ENCODE data around the gene MIX23. TPM values are rescaled to one million over a fixed set of nuclear protein-coding genes. Genes with fewer than 3 reads are reported as not detected.

Gene MIX23
- total RNA-seq, 1 experiment from 2014 or later = 75.3 TPM

DNA sequence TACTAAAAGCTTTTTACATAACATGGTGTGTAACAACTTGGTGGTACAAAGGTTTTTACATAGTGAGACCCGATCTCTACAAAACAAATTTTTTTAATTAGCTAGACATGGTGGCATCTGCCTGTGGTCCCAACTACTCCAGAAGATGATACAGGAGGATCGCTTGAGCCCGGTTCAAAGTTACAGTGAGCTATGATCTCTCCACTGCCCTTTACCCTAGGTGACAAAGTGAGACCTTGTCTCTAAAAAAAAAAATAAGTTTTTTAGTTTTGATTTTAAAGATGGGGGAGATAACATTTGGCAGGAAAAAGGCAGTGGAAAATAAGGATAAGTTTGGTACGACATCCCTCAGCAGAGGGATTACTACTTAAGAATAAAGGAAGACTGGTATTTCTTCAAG is 6.9 kb upstream of the MIX23 start:
- DNase-seq (ENCODE audit: low spot score) = no peak
- no peak overlapping the region for H3K4me3 ChIP-seq (ENCODE audit: low read depth, low read length, poor library complexity, severe bottlenecking)
- no peaks in the 10 kb centered on the region for H3K27me3 ChIP-seq (replicated peaks; ENCODE audit: insufficient read depth, low read depth, low read length, poor library complexity)
- H3K4me1 ChIP-seq (ENCODE audit: insufficient read depth, low read length, poor library complexity, severe bottlenecking) = peaks cover 26% of the 10 kb centered on the region
- ChIA-PET POLR2A (ENCODE audit: low non-redundant PET) (interaction anchor here (0.8 kb wide), 1 partner anchor 123 kb away, joined by 4 read pairs; no protein-coding TSS in a partner anchor), CTCF (interaction anchor here (0.7 kb wide), 1 partner anchor 83 kb away, joined by 3 read pairs; no protein-coding TSS in a partner anchor)
- TF ChIP-seq EZH2 (IDR thresholded peaks at IDR 0.05; ENCODE audit: borderline replicate concordance, low read depth, low read length, poor library complexity, severe bottlenecking) = no peak
- TF ChIP-seq, protein P1, sequence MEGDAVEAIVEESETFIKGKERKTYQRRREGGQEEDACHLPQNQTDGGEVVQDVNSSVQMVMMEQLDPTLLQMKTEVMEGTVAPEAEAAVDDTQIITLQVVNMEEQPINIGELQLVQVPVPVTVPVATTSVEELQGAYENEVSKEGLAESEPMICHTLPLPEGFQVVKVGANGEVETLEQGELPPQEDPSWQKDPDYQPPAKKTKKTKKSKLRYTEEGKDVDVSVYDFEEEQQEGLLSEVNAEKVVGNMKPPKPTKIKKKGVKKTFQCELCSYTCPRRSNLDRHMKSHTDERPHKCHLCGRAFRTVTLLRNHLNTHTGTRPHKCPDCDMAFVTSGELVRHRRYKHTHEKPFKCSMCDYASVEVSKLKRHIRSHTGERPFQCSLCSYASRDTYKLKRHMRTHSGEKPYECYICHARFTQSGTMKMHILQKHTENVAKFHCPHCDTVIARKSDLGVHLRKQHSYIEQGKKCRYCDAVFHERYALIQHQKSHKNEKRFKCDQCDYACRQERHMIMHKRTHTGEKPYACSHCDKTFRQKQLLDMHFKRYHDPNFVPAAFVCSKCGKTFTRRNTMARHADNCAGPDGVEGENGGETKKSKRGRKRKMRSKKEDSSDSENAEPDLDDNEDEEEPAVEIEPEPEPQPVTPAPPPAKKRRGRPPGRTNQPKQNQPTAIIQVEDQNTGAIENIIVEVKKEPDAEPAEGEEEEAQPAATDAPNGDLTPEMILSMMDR (conservative IDR thresholded peaks at IDR 0.05; ENCODE audit: low read depth, low read length) = no peak
- no peak overlapping the region for H3K27ac ChIP-seq (ENCODE audit: low read depth, low read length, poor library complexity, severe bottlenecking)
- no peaks in the 10 kb centered on the region for H3K9me3 ChIP-seq (ENCODE audit: low read depth, low read length, poor library complexity, severe bottlenecking)
- BruUV-seq (replicated peaks) = no TSS peak
- H3K36me3 ChIP-seq (ENCODE audit: insufficient read depth, low read length, poor library complexity, severe bottlenecking) = no peaks in the 10 kb centered on the region
- intact Hi-C loops (cut with micrococcal nuclease; ENCODE audit: unreplicated experiment) = loop anchor here (10.0 kb wide), 1 partner anchor 875 kb away; no protein-coding TSS in a partner anchor

DNA sequence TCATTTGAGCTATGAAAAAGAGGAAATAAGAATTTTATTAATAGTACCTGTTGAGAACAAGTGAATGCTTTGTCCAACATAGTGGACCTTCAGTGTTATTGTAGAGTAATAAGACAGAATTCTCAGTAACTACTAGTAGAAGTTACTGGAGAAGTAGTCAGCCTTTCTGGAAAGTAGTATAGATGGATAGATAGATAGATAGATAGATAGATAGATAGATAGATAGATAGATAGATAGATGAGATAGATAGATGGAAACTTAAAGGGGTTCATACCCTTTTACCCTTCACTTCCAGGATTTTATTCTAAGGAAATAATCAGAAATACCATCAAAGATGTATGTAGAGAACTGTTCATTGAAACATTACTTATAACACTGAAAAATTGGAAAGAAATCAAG is 6.2 kb upstream of the MIX23 start:
- H3K9me3 ChIP-seq (ENCODE audit: low read depth, low read length, poor library complexity, severe bottlenecking) = no peaks in the 10 kb centered on the region
- no peaks in the 10 kb centered on the region for H3K27me3 ChIP-seq (replicated peaks; ENCODE audit: insufficient read depth, low read depth, low read length, poor library complexity)
- no peak for DNase-seq (ENCODE audit: low spot score)
- CTCF ChIA-PET = interaction anchor here (0.7 kb wide), 1 partner anchor 83 kb away, joined by 3 read pairs; no protein-coding TSS in a partner anchor
- H3K27ac ChIP-seq (ENCODE audit: low read depth, low read length, poor library complexity, severe bottlenecking) = no peak overlapping the region
- TF ChIP-seq EZH2 (IDR thresholded peaks at IDR 0.05; ENCODE audit: borderline replicate concordance, low read depth, low read length, poor library complexity, severe bottlenecking) = no peak
- TF ChIP-seq, protein P1 (conservative IDR thresholded peaks at IDR 0.05; ENCODE audit: low read depth, low read length) = no peak
- H3K4me1 ChIP-seq (ENCODE audit: insufficient read depth, low read length, poor library complexity, severe bottlenecking) = peaks cover 19% of the 10 kb centered on the region
- H3K36me3 ChIP-seq (ENCODE audit: insufficient read depth, low read length, poor library complexity, severe bottlenecking) = no peaks in the 10 kb centered on the region
- BruUV-seq (replicated peaks) = no TSS peak
- intact Hi-C loops (cut with micrococcal nuclease; ENCODE audit: unreplicated experiment) = no loop called here
- POLR2A ChIA-PET (ENCODE audit: low non-redundant PET) = interaction anchor here (0.8 kb wide), 1 partner anchor 124 kb away, joined by 4 read pairs; no protein-coding TSS in a partner anchor
- H3K4me3 ChIP-seq (ENCODE audit: low read depth, low read length, poor library complexity, severe bottlenecking) = no peak overlapping the region

DNA sequence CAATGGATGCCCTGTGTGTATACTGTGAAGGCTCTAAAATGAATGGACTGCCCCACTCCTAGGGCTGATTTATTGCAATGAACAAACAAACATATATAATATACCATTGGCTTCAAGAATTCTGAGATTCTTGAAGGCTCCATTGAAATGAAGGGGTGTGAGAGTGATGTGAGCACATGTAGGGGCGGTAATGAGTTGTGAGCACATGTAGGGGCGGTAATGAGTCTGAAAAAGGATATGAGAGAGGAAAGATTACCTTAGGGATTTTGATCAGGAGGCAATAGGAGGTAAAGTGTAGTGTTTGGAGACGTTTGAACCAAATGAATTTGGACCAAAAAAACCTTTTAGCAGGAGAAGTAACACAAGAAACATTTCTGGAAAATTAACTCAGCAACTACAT is 4.7 kb upstream of the MIX23 start:
- Histone ChIP-seq H3K36me3 (ENCODE audit: insufficient read depth, low read length, poor library complexity, severe bottlenecking) (no peaks in the 10 kb centered on the region), H3K27ac (ENCODE audit: low read depth, low read length, poor library complexity, severe bottlenecking) (no peak overlapping the region), H3K4me1 (ENCODE audit: insufficient read depth, low read length, poor library complexity, severe bottlenecking) (peaks cover 9% of the 10 kb centered on the region), H3K9me3 (ENCODE audit: low read depth, low read length, poor library complexity, severe bottlenecking) (no peaks in the 10 kb centered on the region), H3K4me3 (ENCODE audit: low read depth, low read length, poor library complexity, severe bottlenecking) (no peak overlapping the region), H3K27me3 (replicated peaks; ENCODE audit: insufficient read depth, low read depth, low read length, poor library complexity) (no peaks in the 10 kb centered on the region)
- no TSS peak for BruUV-seq (replicated peaks)
- CTCF ChIA-PET = no interaction called here
- no peak for DNase-seq (ENCODE audit: low spot score)
- TF ChIP-seq EZH2 (IDR thresholded peaks at IDR 0.05; ENCODE audit: borderline replicate concordance, low read depth, low read length, poor library complexity, severe bottlenecking) = no peak
- TF ChIP-seq, protein P1 (conservative IDR thresholded peaks at IDR 0.05; ENCODE audit: low read depth, low read length) = no peak
- POLR2A ChIA-PET (ENCODE audit: low non-redundant PET) = no interaction called here
- intact Hi-C loops (cut with micrococcal nuclease; ENCODE audit: unreplicated experiment) = no loop called here
